Testis (tissue), 2 donors: ENCODE measurements around the gene MYOM3.

Source experiments
- CTCF ChIP-seq, 3 experiments: fragments of 450-650 bp in 2 of 3; fragments of 200-600 bp in 1 of 3; sonication (generic) in 1 of 3; IDR thresholded peaks; one replicate each; pipeline ENCODE4 v1.5.1; 2016 to 2019; ENCODE audit warnings: antibody characterized with exemption in 3 of 3, mild to moderate bottlenecking in 2 of 3, moderate library complexity in 1 of 3
- POLR2A ChIP-seq: fragments of 450-650 bp; IDR thresholded peaks from one replicate; pipeline ENCODE4 v1.6.1; 2017; ENCODE audit warnings: antibody characterized with exemption, mild to moderate bottlenecking, moderate library complexity

DNA sequence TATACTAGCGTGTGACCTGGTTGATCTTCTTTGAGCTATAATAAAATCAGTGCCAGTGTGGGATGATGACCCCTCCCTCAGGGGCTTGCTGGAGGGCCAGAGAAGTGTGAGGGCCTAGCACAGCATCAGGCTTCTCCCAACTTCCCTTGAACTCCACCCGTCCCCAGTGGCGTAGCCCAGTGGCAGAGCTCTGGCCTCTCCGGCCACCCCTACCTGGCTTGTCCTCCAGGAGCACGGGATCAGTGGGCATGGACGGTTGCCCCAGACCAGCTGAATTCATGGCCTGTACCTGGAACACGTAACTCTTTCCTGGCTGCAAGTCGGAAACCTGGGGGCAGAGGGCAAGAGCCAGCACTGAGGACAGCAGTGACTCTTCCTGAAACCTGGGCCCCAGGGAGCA lies 36.0 kb downstream of the MYOM3 start:
- TF ChIP-seq CTCF (IDR thresholded peaks at IDR 0.05): no peak
- no peak for TF ChIP-seq POLR2A
